Measurements from ENCODE around the gene EVX2. TPM values are rescaled to one million over a fixed set of nuclear protein-coding genes. Genes with fewer than 3 reads are reported as not detected.

EVX2 gene
- total and polyA plus RNA-seq, 9 of the 15 experiments (the other 6 are each of a cell fraction or from before 2014, with no cell fraction given): not detected

GRCh38 chr2:176082824-176083751, 674 bp downstream of the EVX2 start:
- BruUV-seq (replicated peaks): no TSS peak
- in situ Hi-C loops (cut with MboI) (loop anchor here (10.0 to 25.0 kb wide), 2 partner anchors 658 to 1046 kb away; no protein-coding TSS in a partner anchor), intact Hi-C loops (cut with micrococcal nuclease) (no loop called here)
- Histone ChIP-seq H3K27me3 (ENCODE audit: control insufficient read depth in 2 of 2, insufficient read depth in 2 of 2, low read length in 2 of 2) (peaks cover 58 to 85% of the 10 kb centered on the region in 2 experiments), H3K4me2 (ENCODE audit: insufficient read depth, low read length) (no peak overlapping the region), H4K20me1 (replicated peaks; ENCODE audit: control insufficient read depth, insufficient read depth, low read length) (peaks cover 4% of the 10 kb centered on the region; the same call in 1 of the 2 replicates), H3K27ac (ENCODE audit: extremely low read depth, low read depth, low read length) (no peak overlapping the region), H3K79me2 (ENCODE audit: control insufficient read depth, insufficient read depth, low read length) (no peaks in the 10 kb centered on the region), H3K4me3 (no peak overlapping the region), H2AFZ (ENCODE audit: low read depth, low read length) (no peak overlapping the region), H3K36me3 (ENCODE audit: control insufficient read depth, insufficient read depth, low read length) (no peaks in the 10 kb centered on the region), H3K9me3 (replicated peaks; ENCODE audit: control insufficient read depth, insufficient read depth, low read depth, low read length) (peaks cover 10% of the 10 kb centered on the region), H3K4me1 (replicated peaks in 1 of 2; ENCODE audit: control insufficient read depth in 2 of 2, insufficient read depth in 2 of 2, low read length in 2 of 2) (peaks cover 0 to 43% of the 10 kb centered on the region in 2 experiments; a peak in 3 of 5 replicates), H3K9me1 (ENCODE audit: control insufficient read depth, insufficient read depth, low read length) (no peaks in the 10 kb centered on the region), H3K9ac (ENCODE audit: insufficient read depth in 1 of 2, low read depth in 2 of 2, low read length in 2 of 2) (no peak overlapping the region)
- no peak for DNase-seq (ENCODE audit: extremely low read depth in 1 of 4, low spot score in 3 of 4)
- no peak for FAIRE-seq
- ATAC-seq: no peak
- ChIA-PET POLR2A (no interaction called here), CTCF (ENCODE audit: low intra/inter-chr PET ratio) (no interaction called here)
- TF ChIP-seq MGA (IDR thresholded peaks at IDR 0.05): no peak
- TF ChIP-seq E2F6 (IDR thresholded peaks at IDR 0.05; ENCODE audit: borderline replicate concordance in 1 of 2, extremely low read depth in 1 of 2, insufficient read depth in 1 of 2, insufficient read length in 1 of 2, low read depth in 1 of 2, low read length in 1 of 2, poor library complexity in 1 of 2, severe bottlenecking in 1 of 2): peak in 1 of 2 experiments; percentile 24
- TF ChIP-seq ZNF24 (IDR thresholded peaks at IDR 0.05): no peak
- 31% methylated on average over 51 of the region's 66 CpGs for WGBS (ENCODE audit: insufficient coverage, low coverage, missing lambda C conversion rate)
